ENCODE data around the gene LMAN2. TPM values are rescaled to one million over a fixed set of nuclear protein-coding genes. Genes with fewer than 3 reads are reported as not detected.

Gene LMAN2
- polyA plus RNA-seq, 1 donor (not counting 4 experiments of a cell fraction or from before 2014, with no cell fraction given) = 105 TPM

DNA sequence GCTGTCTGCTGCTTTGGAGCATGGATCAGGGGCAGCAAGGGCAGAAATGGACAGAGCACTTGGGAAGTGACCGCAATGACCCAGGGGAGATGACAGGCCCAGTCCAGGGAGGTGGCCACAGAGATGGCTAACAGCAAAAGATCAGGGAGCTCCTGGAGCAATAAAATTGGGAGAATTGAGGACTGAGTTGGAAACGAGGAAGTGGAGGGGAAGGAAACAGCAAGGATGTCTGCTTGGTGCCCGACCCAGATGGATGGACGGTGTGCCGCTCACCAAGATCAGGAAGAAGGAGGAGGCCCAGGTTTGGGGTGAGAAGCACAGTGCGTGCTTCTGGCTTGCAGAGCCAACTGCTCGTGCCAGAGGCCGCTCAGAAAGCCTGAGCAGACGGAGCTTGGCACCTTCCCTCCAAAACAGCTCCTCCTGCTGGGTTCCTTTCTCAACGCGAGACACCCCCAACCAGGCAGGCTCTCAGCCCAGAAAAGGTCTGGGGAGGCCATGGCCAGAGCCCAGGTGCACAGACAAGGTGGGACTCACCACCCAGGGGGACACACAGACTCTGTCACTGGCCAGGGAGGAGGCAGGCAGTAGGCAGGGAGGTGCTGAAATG, 31.1 kb upstream of the LMAN2 start:
- dilution Hi-C loops (cut with MboI; ENCODE audit: extremely low pct_ligation_motif_present, low sequenced_read_pairs) = no loop called here
- H3K4me3 ChIP-seq (ENCODE audit: control insufficient read depth in 2 of 3, extremely low read depth in 1 of 3, insufficient read depth in 2 of 3, low read depth in 1 of 3, low read length in 3 of 3) = no peak overlapping the region
- DNase-seq (ENCODE audit: low read depth, low spot score) = no peak
- TF ChIP-seq, protein P1, sequence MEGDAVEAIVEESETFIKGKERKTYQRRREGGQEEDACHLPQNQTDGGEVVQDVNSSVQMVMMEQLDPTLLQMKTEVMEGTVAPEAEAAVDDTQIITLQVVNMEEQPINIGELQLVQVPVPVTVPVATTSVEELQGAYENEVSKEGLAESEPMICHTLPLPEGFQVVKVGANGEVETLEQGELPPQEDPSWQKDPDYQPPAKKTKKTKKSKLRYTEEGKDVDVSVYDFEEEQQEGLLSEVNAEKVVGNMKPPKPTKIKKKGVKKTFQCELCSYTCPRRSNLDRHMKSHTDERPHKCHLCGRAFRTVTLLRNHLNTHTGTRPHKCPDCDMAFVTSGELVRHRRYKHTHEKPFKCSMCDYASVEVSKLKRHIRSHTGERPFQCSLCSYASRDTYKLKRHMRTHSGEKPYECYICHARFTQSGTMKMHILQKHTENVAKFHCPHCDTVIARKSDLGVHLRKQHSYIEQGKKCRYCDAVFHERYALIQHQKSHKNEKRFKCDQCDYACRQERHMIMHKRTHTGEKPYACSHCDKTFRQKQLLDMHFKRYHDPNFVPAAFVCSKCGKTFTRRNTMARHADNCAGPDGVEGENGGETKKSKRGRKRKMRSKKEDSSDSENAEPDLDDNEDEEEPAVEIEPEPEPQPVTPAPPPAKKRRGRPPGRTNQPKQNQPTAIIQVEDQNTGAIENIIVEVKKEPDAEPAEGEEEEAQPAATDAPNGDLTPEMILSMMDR (optimal IDR thresholded peaks at IDR 0.05 in 1 of 3, IDR thresholded peaks at IDR 0.05 in 1 of 3, conservative IDR thresholded peaks at IDR 0.05 in 1 of 3; ENCODE audit: extremely low read depth in 1 of 3, insufficient read depth in 2 of 3, low read length in 3 of 3) = peak in 2 of 3 experiments; percentile 42 to 48
- no peak for TF ChIP-seq EZH2 (IDR thresholded peaks at IDR 0.05; ENCODE audit: low read length)
- H3K9me3 ChIP-seq (ENCODE audit: control insufficient read depth, low read depth, low read length) = no peaks in the 10 kb centered on the region
- H3K4me1 ChIP-seq (ENCODE audit: control insufficient read depth, extremely low read depth, insufficient read depth, low read length) = peaks cover 14% of the 10 kb centered on the region
- no peak for FAIRE-seq
- no peak overlapping the region for H3K9ac ChIP-seq (ENCODE audit: control insufficient read depth, extremely low read depth, insufficient read depth, low read length)
- H3K27ac ChIP-seq (ENCODE audit: control insufficient read depth, insufficient read depth, low read length) = no peak overlapping the region
- no peak overlapping the region for H2AFZ ChIP-seq (ENCODE audit: control insufficient read depth, low read length)
- no peak overlapping the region for H3K4me2 ChIP-seq (ENCODE audit: control insufficient read depth, extremely low read depth, insufficient read depth, low read depth, low read length)
- H3K9me1 ChIP-seq (ENCODE audit: control insufficient read depth, extremely low read depth, insufficient read depth, low read length) = peaks cover 2% of the 10 kb centered on the region
- no peaks in the 10 kb centered on the region for H3K79me2 ChIP-seq (ENCODE audit: control insufficient read depth, insufficient read depth, low read length)
- H3K36me3 ChIP-seq (ENCODE audit: control insufficient read depth in 2 of 2, extremely low read depth in 1 of 2, insufficient read depth in 2 of 2, low read length in 2 of 2) = no peaks in the 10 kb centered on the region
- H3K27me3 ChIP-seq (ENCODE audit: control insufficient read depth, extremely low read depth, insufficient read depth, low read length) = peaks cover 5% of the 10 kb centered on the region
- H4K20me1 ChIP-seq (ENCODE audit: control insufficient read depth, extremely low read depth, insufficient read depth, low read length) = no peaks in the 10 kb centered on the region

DNA sequence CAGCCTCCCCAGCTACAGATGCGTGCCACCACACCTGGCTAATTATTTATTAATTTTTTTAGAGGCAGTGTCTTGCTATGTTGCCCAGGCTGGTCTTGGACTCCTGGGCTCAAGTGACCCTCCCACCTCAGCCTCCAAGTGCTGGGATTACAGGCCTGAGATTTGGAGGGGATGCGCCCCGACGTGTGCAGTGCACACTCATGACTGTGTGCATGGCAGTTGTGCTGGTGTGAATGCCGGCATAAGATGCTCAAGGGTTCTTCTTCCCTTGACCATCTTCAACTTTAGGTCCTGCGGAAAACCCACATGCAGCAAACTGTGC, 29.3 kb upstream of the LMAN2 start:
- Histone ChIP-seq H3K27ac (ENCODE audit: control insufficient read depth, insufficient read depth, low read length) (no peak overlapping the region), H3K27me3 (ENCODE audit: control insufficient read depth, extremely low read depth, insufficient read depth, low read length) (peaks cover 5% of the 10 kb centered on the region), H3K4me2 (ENCODE audit: control insufficient read depth, extremely low read depth, insufficient read depth, low read depth, low read length) (no peak overlapping the region), H3K36me3 (ENCODE audit: control insufficient read depth in 2 of 2, extremely low read depth in 1 of 2, insufficient read depth in 2 of 2, low read length in 2 of 2) (no peaks in the 10 kb centered on the region), H2AFZ (ENCODE audit: control insufficient read depth, low read length) (no peak overlapping the region), H3K4me1 (ENCODE audit: control insufficient read depth, extremely low read depth, insufficient read depth, low read length) (peaks cover 9% of the 10 kb centered on the region), H3K9me3 (ENCODE audit: control insufficient read depth, low read depth, low read length) (no peaks in the 10 kb centered on the region), H3K9ac (ENCODE audit: control insufficient read depth, extremely low read depth, insufficient read depth, low read length) (no peak overlapping the region), H3K9me1 (ENCODE audit: control insufficient read depth, extremely low read depth, insufficient read depth, low read length) (peaks cover 2% of the 10 kb centered on the region), H3K79me2 (ENCODE audit: control insufficient read depth, insufficient read depth, low read length) (no peaks in the 10 kb centered on the region), H3K4me3 (ENCODE audit: control insufficient read depth in 2 of 3, extremely low read depth in 1 of 3, insufficient read depth in 2 of 3, low read depth in 1 of 3, low read length in 3 of 3) (no peak overlapping the region), H4K20me1 (ENCODE audit: control insufficient read depth, extremely low read depth, insufficient read depth, low read length) (no peaks in the 10 kb centered on the region)
- dilution Hi-C loops (cut with MboI; ENCODE audit: extremely low pct_ligation_motif_present, low sequenced_read_pairs) = no loop called here
- TF ChIP-seq, protein P1 (optimal IDR thresholded peaks at IDR 0.05 in 1 of 3, IDR thresholded peaks at IDR 0.05 in 1 of 3, conservative IDR thresholded peaks at IDR 0.05 in 1 of 3; ENCODE audit: extremely low read depth in 1 of 3, insufficient read depth in 2 of 3, low read length in 3 of 3) = no peak
- no peak for TF ChIP-seq EZH2 (IDR thresholded peaks at IDR 0.05; ENCODE audit: low read length)
- FAIRE-seq = no peak
- no peak for DNase-seq (ENCODE audit: low read depth, low spot score)
